OCI-LY7 (cell line): ENCODE results near the gene MPDZ. TPM values are rescaled to one million over a fixed set of nuclear protein-coding genes. Genes with fewer than 3 reads are reported as not detected.

Experiments used
- BruUV-seq: library from RNA; stranded (reverse); fragments of 400-500 nt; replicated peaks from 2 replicates; lab custom pipeline; 2021; lab: Mats Ljungman, UMichigan
- CTCF ChIA-PET: fragments of 300-600 bp; sonication (Branson Sonifier 250); formaldehyde crosslinking; loops from one replicate; lab custom pipeline; 2022; ENCODE audit warnings: antibody characterized with exemption; ENCODE audit not compliant: unreplicated experiment; lab: Charles Lee
- POLR2A ChIA-PET: fragments of 300-600 bp; sonication (Branson Sonifier 250); formaldehyde crosslinking; loops from one replicate; lab custom pipeline; 2022; ENCODE audit warnings: antibody characterized with exemption; lab: Charles Lee
- DNase-seq: peaks from one replicate; pipeline ENCODE4 v3.0.0-alpha.2; 2015; ENCODE audit warnings: low spot score
- H2AFZ ChIP-seq: fragments of 200-600 bp; sonication (generic), shearing (Covaris generic); 2 replicates; pipeline ENCODE4 v1.6.1; 2014; ENCODE audit warnings: mild to moderate bottlenecking, antibody characterized with exemption, low read length, moderate library complexity
- H3K27ac ChIP-seq: fragments of 200-600 bp; sonication (generic); 2 replicates; pipeline ENCODE4 v1.5.1; 2014; ENCODE audit warnings: mixed run types, low read depth, mild to moderate bottlenecking, moderate library complexity, low read length, inconsistent platforms; ENCODE audit not compliant: poor library complexity, severe bottlenecking
- H3K36me3 ChIP-seq: fragments of 200-600 bp; sonication (generic); 2 replicates; pipeline ENCODE4 v1.6.1; 2014; ENCODE audit warnings: mild to moderate bottlenecking, antibody characterized with exemption, low read length, moderate library complexity, mixed read lengths; ENCODE audit not compliant: insufficient read depth
- H3K4me1 ChIP-seq: fragments of 200-600 bp; sonication (generic); 2 replicates; pipeline ENCODE4 v1.5.1; 2014; ENCODE audit warnings: mild to moderate bottlenecking, low read length; ENCODE audit not compliant: insufficient read depth, poor library complexity, severe bottlenecking
- H3K4me2 ChIP-seq: fragments of 200-600 bp; sonication (generic); 2 replicates; pipeline ENCODE4 v1.6.1; 2014; ENCODE audit warnings: mild to moderate bottlenecking, low read length
- H3K4me3 ChIP-seq: fragments of 200-600 bp; sonication (generic); 2 replicates; pipeline ENCODE4 v1.5.1; 2014; ENCODE audit warnings: mild to moderate bottlenecking, low read depth, low read length; ENCODE audit not compliant: poor library complexity, severe bottlenecking
- H3K79me2 ChIP-seq: fragments of 200-600 bp; sonication (generic); 2 replicates; pipeline ENCODE4 v1.6.1; 2016; ENCODE audit warnings: low read depth, mild to moderate bottlenecking, low read length, moderate library complexity, mixed read lengths; ENCODE audit not compliant: insufficient read depth
- H3K9me2 ChIP-seq: fragments of 200-600 bp; sonication (generic); 2 replicates; pipeline ENCODE4 v1.6.1; 2016; ENCODE audit warnings: mild to moderate bottlenecking, low read length, mixed read lengths; ENCODE audit not compliant: insufficient read depth
- H3K9me3 ChIP-seq: fragments of 200-600 bp; sonication (generic); 2 replicates; pipeline ENCODE4 v1.6.1; 2014; ENCODE audit warnings: mild to moderate bottlenecking, mixed run types, low read length, mixed read lengths
- H4K20me1 ChIP-seq: fragments of 200-600 bp; sonication (generic); 2 replicates; pipeline ENCODE4 v1.6.1; 2014; ENCODE audit warnings: mild to moderate bottlenecking, antibody characterized with exemption, low read length, moderate library complexity, mixed read lengths; ENCODE audit not compliant: insufficient read depth
- CTCF ChIP-seq: fragments of 200-600 bp; sonication (generic); conservative IDR thresholded peaks from 2 replicates; pipeline ENCODE4 v1.5.1; 2014; ENCODE audit warnings: mild to moderate bottlenecking, antibody characterized with exemption, low read length, moderate library complexity, mixed read lengths
- EZH2phosphoT487 ChIP-seq: fragments of 200-600 bp; sonication (generic); IDR thresholded peaks from 2 replicates; pipeline ENCODE4 v1.6.1; 2018; ENCODE audit warnings: low read depth, borderline replicate concordance, mild to moderate bottlenecking, mixed run types, antibody characterized with exemption, low read length, moderate library complexity, mixed read lengths
- intact Hi-C: fragments of 100-400 bp; cut with micrococcal nuclease; formaldehyde crosslinking; loops from one replicate; pipeline ENCODE4 v1.10.0; 2022; ENCODE audit not compliant: unreplicated experiment
- total RNA-seq, 2 experiments: library from RNA; depleted of rRNA in 1 of 2; stranded (reverse); fragments of >200 nt in 1 of 2; shearing (Covaris generic) in 1 of 2; gene quantifications; 2 replicates each; pipeline ENCODE4 v1.2.3, GENCODE V29; 2014 to 2022

Gene MPDZ
- total RNA-seq, 2 experiments from 2014 or later, result not detected

- Histone ChIP-seq H2AFZ (no peak overlapping the region), H3K9me3 (no peaks in the 10 kb centered on the region), H3K79me2 (no peaks in the 10 kb centered on the region), H3K27ac (no peak overlapping the region), H3K4me2 (no peak overlapping the region), H3K9me2 (no peaks in the 10 kb centered on the region), H4K20me1 (no peaks in the 10 kb centered on the region), H3K4me3 (no peak overlapping the region), H3K4me1 (no peaks in the 10 kb centered on the region), H3K36me3 (no peaks in the 10 kb centered on the region)
- BruUV-seq, result no TSS peak
- intact Hi-C loops, result no loop called here
- POLR2A ChIA-PET, result interaction anchor here (0.7 kb wide), 1 partner anchor 19 kb away, joined by 4 read pairs; no protein-coding TSS in a partner anchor
- TF ChIP-seq CTCF, result no peak
- no peak for TF ChIP-seq EZH2phosphoT487
- CTCF ChIA-PET, result no interaction called here
- no peak for DNase-seq
Observed at GRCh38 chr9:13095056-13095455, 184.4 kb downstream of the MPDZ start.

GRCh38 chr9:13090628-13091027, 188.9 kb downstream of the MPDZ start:
- POLR2A ChIA-PET, result interaction anchor here (0.6 to 1.4 kb wide), 2 partner anchors 15 to 363 kb away, joined by 3 to 6 read pairs; no protein-coding TSS in a partner anchor
- intact Hi-C loops, result no loop called here
- no peaks in the 10 kb centered on the region for H3K4me1 ChIP-seq
- H3K4me3 ChIP-seq, result no peak overlapping the region
- H3K9me2 ChIP-seq, result no peaks in the 10 kb centered on the region
- H4K20me1 ChIP-seq, result no peaks in the 10 kb centered on the region
- BruUV-seq, result no TSS peak
- CTCF ChIA-PET, result interaction anchor here (0.5 to 1.1 kb wide), 2 partner anchors 8 to 1522 kb away, joined by 3 to 4 read pairs; no protein-coding TSS in a partner anchor
- H3K36me3 ChIP-seq, result no peaks in the 10 kb centered on the region
- no peak for DNase-seq
- H3K9me3 ChIP-seq, result no peaks in the 10 kb centered on the region
- H3K27ac ChIP-seq, result no peak overlapping the region
- H3K4me2 ChIP-seq, result no peak overlapping the region
- no peak for TF ChIP-seq CTCF
- no peaks in the 10 kb centered on the region for H3K79me2 ChIP-seq
- H2AFZ ChIP-seq, result no peak overlapping the region

GRCh38 chr9:13089666-13090065, 189.8 kb downstream of the MPDZ start:
- BruUV-seq, result no TSS peak
- H3K4me1 ChIP-seq, result no peaks in the 10 kb centered on the region
- H3K4me2 ChIP-seq, result no peak overlapping the region
- no peaks in the 10 kb centered on the region for H3K9me3 ChIP-seq
- H3K27ac ChIP-seq, result no peak overlapping the region
- intact Hi-C loops, result loop anchor here (5.0 kb wide), 1 partner anchor 367 kb away; no protein-coding TSS in a partner anchor
- no peaks in the 10 kb centered on the region for H3K9me2 ChIP-seq
- H3K79me2 ChIP-seq, result no peaks in the 10 kb centered on the region
- no peaks in the 10 kb centered on the region for H3K36me3 ChIP-seq
- no peak for DNase-seq
- H2AFZ ChIP-seq, result no peak overlapping the region
- no peak overlapping the region for H3K4me3 ChIP-seq
- TF ChIP-seq EZH2phosphoT487, result no peak
- no peak for TF ChIP-seq CTCF
- ChIA-PET POLR2A (interaction anchor here (0.7 to 1.4 kb wide), 5 partner anchors 8 to 659 kb away, joined by 3 to 6 read pairs (median 4); no protein-coding TSS in a partner anchor), CTCF (no interaction called here)
- no peaks in the 10 kb centered on the region for H4K20me1 ChIP-seq
